T-helper 22 cell (primary cell): ENCODE data around the gene PMVK.
A peak's percentile ranks its signal among the peaks of the same experiment; 100 is the strongest.

Experiments
- DNase-seq: peaks from one replicate; pipeline ENCODE4 v3.0.0-alpha.2; 2020; ENCODE audit warnings: low read depth

The PMVK gene

DNA sequence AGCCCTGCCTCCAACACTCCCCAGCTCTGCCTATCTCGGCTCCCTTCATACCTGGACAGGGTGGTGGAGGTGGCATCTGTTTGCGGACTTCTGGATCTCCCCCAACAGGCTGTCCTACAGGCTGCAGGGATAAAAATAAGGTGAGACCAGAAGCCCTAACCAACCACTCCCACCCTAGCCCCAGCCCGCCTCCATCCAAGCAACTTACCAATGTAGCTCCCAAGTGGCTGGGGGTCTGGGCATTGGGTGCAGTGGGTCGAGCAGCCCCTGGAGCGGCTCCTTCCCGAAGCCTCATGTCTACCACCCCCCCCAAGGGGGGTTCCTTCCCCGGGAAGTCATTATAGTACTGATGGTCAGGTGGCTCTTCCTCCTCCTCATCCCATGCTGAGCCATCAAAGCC is 29.6 kb upstream of the PMVK start:
- no peak for DNase-seq

DNA sequence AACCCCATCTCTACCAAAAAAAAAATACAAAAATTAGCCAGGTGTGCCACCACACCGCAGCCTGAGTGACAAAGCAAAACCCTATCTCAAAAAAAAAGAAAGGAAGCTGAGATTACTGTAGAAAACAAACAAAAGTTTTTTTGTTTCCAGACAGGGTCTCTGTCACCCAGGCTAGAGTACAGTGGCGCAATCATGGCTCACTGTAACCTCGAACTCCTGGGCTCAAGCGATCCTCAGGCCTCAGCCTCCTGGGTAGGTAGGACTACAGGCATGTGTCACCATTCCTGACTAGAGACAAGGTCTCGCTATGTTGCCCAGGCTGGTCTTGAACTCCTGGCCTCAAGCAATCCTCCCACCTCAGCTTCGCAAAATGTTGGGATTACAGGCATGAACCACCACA is 27.8 kb upstream of the PMVK start:
- no peak for DNase-seq

DNA sequence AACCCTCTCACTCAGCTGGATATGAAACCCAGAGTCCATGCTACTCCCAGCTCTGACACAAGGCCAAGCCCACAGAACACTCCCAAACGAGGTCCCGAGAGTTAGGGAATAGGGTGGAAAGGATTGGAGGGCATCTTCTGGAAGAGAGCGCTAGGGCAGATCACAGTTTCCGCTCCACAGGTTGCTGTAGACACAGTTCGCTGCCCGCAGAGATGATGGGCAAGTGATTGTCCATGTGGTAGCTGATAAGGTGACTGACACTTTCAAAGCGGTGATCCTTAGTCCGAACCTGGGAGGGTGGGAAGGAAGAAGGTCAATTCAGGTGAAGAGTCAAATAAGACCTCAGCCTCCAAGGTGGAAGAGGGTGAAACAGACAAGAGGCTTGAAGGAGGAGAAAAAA is 27.1 kb upstream of the PMVK start:
- no peak for DNase-seq

DNA sequence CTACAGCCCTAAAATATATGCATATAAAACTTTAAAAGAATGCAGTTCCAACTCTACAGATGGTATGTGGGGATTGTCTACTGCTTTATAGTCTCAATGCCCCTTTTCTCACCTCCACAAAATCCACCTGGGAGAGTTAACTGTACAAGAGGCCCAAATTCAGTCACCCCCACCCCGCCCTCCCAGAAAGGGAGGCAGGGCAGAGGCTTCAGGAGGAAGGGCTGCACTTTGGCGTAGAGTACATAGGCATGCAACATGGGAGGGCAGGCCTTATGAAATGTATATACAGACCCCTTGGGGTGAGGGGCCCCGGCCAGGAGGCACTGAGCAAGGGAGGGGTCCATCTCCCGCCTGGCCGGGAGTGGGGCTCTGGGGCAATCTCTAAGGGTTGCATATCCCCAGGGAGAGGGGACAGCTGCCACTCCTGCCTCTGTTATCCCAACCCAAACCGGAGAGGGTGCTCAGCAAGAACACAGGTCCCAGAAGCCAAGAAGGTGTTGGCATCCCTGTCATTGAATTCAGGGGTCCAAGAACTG is 26.3 kb upstream of the PMVK start:
- DNase-seq: no peak

DNA sequence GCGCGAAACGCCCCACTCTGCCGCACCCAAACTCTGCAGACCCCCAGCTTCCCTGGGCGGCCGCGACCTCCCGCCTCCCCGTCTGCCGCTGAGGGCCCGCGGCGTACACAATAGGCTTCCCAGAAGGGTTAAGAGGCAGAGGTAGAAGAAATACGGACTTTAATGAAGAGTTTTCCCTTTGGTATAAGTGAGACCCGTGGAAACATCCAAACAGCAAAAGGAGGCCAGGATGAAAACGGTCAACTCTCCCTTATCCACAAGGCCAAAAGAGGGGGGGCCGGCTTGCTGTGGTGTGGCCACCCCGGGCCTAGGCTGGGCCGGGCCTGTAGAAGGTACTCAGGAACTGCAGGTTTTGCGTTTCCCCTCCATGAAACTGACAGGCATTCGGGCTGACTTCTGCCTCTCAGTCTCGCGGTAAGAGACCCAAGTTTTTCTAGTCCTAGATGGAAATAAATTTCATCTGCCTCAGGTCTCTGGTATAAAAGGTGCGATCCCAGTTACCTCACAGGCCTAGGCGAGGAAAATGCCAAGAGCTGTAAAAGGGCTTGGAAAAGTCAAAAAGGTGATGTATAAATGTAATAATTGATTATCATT is 25.7 kb upstream of the PMVK start:
- DNase-seq: no peak

DNA sequence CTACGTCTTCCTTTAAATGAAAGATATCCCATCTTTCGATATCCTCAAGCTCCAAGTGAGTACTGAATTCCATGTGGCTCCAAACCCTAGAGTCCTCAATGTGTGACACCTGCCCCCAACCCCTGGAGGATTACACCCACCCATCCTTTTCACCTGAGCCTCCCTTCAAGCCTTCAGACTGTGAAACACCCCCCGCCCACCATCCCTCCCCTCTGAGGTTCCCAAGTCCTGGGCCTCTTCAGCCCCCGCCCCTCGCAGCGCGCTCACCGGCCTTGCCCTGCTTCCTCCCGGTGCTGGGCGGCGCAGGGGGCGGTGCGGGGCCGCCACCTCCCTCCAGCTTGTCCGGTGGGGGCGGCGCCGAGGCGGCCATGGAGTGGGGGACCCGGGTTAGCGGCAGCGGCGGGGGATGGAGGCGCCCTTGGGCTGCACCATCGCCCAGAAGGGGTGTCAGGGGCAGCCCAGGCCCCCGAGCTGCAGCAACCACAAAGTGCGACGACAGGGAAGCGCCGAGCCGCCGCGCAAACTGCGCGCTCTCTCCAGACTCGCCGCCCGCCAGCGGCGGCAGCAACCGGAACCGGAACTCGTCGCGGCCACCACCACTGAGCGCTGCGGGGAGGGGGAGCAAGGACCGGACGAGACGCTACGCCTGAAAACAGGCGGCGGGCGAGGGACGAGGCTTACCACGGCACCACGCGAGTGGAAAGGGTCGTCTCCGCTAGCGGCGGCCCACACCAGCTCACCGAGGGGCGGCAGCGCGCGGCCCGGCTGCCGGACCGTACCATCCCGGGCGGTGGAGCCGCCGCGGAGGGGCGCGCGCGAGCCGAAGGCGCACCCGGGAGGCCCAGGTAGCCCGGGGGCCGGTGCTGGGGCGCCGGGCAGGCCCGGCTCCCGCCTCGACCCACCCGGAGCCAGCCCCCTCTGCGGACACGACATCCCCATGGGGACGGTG is 25.0 kb upstream of the PMVK start, which contains the start of gene PYGO2:
Gene PYGO2, minus strand, starts transcription at position 576 of the 949 bp plus-strand sequence. Its CDS starts 206 bp downstream, at position 370.
- DNase-seq: peak; percentile 80

DNA sequence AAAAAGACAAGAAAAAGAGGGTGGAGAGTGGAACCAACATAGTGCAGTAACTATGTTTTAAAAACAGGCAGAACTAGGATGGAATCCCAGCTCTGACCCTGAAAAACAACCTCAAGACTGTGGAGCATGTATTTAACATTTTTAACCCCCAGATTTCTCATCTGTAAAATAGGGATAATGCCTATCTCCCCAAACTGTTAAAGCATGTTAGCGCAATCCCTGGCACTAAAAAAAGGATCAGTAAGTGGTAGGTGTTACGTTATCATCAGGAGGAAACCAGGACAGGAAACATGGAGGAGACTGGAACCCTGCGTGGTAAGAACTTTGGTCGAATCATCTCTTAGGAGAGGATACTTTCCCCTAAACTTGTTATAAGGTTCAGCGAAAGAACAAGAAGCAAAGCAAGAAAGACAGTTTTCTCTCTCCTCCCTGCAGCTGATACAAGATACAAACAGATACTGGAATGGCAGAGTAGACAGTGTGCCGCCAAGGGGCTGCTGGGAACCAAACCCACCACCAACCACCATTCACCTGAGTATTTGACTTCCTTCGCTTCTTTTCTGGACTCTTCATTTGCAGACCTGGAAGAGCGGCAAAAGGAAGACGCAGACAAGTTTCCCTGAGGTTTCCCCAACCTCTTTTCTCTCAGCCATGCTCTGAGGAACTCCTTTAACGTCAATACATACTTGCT is 24.1 kb upstream of the PMVK start:
- DNase-seq: no peak

DNA sequence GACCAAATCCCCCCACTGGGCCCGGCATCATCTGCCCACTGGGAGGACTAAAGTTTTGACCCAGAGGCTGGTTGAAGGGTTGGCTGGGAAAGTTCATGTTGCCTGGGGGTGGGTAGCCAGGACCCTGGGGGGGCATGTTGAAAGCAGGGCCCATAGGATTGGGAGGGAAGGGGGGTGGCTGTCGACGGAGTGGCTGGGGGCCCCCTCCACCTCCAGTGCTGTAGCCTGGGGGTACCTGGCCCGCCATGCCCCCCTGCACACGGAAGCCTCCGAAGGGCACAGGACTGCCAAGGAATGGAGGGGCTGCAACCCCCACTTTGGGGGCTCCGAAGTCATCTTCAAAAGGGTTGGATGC is 22.9 kb upstream of the PMVK start:
- DNase-seq: no peak

DNA sequence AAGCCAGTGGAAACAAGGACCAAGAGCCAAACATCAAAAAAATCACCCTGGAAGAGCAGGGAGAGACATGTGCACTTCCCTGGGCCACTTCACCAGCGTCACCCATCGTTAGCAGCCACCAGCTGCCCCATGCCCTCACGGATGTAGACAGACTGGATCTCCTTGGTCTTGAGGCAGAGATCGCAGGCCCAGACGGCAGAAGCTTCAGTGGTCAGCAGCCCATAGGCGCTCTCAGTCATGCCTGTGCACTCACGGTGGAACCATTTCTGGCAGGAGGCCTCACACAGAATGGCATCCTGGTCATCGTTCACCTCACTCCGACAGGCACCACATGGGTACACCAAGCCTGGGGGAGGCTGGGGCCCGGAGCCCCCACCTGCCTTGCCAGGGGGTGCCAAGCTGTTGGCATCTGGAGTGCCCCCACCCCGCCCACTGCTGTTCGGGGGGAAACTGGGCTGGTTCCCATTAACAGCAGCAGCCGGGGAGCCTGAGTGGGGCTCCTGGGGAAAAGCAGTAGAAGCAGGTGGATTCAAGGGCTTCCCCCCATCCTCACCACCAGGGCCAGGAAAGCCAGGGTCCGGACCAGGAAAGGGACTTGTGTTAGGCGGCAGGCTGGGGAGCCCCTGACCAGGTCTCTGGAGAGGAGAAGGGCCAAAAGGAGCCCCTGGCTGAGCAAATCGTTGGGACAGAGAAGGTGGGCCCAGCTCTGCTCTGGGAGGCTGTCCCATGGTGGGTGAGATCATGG is 22.3 kb upstream of the PMVK start:
- DNase-seq: no peak

DNA sequence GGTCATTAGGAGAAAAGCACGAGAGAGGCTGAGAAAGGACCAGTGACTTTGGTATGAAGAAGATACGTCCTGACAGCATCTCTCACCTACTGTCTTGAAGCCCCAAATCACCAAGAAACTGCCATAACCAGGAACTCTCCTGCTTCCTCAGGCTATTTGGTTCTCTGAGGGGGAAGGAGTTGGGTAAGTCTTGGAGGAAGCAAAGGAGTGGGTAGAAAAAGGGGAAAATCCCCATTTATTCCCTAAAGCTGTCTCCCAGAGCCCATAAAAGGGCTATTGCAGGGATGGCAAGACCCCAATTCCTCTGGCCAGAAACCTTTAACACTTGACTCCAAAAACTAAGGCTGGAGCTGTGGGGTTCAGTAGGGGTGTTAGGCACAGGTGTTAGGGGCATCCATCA is 21.5 kb upstream of the PMVK start:
- no peak for DNase-seq

DNA sequence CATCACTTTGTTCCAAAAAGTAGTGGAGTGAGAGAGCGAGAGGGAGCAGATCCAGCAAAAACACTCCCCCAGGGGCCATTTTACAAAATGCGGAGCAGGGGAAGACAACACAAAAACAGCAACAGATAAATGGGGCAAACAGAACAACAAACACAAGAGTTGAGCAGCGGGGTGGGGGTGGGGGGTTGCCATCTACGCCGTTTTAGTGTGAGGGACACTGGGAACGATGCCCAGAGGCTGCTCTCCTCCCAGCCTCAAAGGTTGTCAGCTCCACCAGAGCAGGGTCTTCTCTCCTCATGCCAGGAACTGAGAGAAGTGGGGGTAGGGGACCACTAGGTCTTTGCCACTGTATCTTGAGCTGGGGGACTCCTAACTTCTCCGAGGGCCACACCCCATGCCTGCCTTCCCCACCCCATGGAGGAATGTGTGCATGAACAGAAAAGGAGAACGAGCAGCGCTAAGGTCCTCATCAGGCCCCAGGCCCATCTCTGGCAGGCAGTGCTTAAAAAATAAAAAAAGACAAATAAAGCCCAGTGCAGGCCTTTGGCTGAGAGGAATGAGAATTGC is 20.7 kb upstream of the PMVK start:
- DNase-seq: no peak

DNA sequence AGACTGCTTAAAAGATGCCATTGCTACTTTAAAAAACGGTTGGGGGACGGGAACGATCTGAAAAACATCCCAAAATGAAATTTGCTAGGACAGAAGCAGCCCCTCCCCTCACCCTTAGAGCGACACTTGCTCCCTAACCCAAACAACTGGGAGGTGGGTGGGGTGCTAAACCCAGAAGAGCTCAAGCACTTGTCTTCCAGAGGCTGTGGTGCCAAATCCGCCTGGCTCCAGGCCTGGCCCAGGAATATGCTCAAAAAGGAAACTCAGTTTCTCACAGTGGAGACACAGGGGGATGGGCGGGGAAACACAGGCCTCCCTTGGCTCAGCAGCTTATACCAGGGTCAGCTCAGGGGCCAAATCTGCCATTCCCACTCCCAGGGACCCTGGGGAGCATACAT is 20.0 kb upstream of the PMVK start:
- no peak for DNase-seq

DNA sequence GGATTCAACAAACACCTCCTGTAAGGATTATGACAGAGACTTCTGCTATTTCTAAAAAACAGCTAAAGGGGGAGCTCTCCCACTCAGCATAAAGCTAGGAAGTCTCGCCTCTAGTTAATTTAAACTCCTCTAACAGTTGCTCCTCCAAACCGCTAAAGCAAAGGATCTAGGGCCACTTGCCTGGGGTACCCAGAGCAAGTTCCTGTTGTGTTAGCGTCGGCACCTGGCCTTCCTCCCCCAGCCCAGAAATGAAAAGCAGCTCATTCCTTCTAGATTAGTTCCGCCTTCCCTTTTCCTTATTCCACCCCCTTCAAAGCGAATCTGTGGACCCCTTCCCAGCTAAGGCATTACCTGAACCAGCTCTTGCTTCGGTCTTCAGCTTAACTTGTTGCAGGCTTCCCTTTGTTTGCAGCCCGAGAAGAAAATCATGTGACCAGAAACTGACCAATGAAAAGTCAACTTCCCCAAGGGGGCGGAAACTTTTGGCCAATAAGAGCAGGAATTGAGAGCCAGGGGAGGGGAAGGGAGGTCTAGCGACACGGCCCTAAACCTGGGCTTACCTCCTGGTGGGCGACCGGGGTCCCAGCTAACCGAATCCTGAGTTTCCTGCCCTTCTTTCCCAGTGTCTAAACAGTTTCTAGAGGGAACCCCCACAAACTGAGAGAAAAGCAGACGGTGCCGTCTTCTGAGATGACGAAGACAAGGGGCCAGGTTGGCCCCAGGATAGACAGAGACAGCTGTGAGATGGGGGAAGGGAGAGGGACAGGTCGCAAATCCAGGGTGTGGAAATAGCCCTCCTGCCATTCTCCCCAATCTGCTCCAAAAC is 19.4 kb upstream of the PMVK start, which contains the start of gene PBXIP1:
Gene PBXIP1, minus strand, starts transcription at position 382 of the 826 bp plus-strand sequence. CDS start 2,378 bp downstream, outside the sequence.
- DNase-seq: peak; percentile 73

DNA sequence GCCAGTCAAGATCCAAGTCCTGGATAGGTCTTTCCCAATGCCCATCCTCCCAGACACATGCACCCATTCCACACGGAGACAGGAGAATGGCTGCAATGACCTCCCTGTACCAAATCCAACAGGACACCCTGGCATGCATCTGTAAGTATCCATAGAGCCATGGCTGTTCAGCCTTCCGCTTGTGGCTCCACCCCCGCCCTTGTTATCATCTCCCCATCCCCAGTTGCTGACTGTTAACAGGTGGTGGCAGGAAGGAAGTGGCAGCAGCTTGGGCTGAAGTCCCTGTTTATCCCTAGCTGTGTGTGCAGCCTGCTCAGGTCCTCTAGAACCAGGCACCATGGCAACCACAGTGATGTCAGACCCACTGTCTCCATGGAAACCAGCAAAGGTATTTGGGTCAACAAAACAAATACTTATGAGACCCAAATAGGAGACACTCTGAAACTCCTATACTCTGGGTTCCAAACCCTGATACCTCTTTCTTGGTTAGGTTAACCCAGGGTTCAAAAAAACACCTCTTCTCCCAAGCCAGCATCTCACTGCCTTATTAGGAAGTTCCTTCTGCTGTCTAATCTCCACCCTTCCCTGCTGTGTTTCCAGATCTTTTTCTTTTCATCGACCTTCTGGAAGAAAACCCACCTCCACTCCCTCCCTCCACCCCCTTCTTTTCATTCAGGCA is 18.7 kb upstream of the PMVK start:
- peak; percentile 98 for DNase-seq

DNA sequence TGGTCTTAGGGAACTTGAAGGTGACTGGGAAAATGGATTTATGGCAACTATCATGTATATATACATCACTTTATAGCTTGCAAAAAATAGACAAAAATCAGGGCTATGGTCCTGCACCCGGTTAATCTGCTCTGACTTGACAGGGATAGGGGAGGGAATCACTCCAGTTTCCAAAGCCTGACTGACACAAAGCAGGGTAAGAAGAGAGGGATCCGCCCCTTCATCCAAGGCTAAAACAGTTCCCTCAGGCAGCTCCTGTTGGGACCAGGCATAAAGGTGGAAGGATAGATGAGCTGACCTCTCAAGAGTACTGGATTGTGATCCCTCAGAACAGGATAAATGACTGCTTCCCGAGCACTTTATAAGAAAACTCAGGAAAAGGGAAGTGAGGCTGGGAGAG is 18.0 kb upstream of the PMVK start:
- no peak for DNase-seq

DNA sequence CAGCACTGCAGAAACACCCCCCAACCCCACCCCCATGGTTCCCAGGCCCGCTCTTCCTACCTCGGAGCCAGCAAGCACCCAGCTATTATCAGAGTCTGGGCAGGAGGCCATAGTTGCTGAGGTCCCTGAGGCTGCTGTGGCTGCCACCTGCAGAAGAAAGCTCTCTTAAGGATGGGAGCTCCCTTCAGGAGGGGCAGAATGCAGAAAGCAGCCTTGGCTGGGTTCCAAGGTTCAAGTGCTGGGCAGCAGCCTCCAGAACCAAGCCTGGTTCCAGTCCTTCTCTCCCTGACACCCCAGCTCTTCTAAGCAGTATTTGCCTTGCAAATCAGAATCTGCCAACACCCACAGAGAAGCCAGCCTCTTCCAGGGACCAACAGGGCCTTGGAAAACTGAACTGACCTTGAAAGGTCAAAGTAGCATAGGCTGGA is 17.1 kb upstream of the PMVK start:
- no peak for DNase-seq

DNA sequence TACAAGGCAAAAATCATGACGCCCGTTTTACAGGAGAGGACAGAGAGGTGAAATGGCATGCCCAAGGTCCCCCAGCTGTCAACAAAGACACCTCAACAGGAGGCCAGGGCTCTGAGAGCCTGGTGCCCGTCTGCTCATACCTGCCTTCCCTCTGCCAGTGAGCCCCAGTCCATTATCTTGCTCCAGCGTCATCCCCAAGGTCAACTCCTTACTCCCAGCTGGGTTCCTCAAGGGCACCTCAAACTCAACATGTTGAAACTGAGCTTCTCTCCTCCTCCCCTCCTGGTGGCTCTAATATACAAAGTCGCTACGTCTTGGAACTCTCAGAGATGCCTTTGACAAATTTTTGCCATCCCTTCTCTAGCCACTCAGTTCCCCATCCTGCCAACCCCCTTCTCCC is 16.1 kb upstream of the PMVK start:
- DNase-seq: no peak

DNA sequence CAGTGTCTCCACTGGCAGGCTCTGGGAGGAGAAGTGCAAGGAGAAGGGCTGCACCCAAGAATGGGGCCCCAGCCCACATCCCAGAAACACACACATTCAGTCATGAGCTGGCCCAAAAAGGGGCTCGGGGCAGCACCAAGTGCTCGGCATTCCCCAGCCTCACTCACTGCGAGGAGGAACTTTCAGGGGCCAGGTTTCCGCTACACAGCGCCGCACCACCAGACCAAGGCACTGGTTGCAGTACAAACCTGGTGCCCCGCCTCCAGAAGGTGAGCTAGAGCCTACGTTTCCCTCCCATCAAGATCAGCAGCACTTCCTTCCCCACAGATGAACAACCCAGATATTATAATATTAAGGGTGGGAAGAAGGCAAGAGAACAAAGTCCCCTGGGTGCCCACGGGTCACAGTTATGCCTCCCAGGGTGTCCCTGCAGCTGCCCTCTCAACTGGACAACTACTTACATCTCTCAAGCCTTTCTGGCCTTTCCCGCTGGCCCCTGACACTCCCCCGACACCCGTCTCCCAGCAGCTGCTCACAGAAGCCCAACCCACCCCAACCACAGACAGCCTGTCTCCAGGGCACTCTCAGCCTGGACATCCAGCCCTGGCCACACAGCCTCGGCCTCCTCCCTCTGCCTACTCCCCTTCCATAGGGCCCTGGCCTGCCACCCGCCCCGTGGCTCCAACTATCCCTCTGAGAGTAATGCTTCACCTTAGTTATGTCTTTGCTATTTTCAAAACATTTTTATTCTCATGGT is 15.6 kb upstream of the PMVK start:
- peak; percentile 78 for DNase-seq

DNA sequence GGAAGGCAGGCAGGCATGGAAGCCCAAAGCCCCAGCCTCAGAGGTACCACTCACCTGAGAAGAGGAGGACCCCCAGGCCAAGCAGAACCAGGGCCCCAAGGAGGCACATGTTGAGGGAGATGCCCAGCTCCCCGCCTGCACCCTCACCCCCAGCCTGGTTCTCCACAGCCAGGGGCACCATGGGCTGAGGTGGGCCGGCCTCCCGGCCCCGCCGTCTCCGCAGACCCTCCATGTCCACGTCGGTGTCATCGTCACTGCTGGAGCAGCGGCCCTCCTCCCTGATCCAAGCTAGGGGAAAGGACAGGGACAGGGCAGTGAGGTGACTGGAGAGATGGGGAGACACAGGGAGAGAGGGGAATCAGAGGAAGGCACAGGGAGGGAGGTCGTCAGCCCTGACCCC is 11.6 kb upstream of the PMVK start:
- DNase-seq: no peak
